Lung (tissue), 12 donors: ENCODE results near the gene ABCG4. TPM values are rescaled to one million over a fixed set of nuclear protein-coding genes. Genes with fewer than 3 reads are reported as not detected.
"Not testable (repeated sequence)": the region's sequence is repeated elsewhere in the genome, so short reads cannot be mapped to it uniquely, and the experiment has no call there.

Experiments used
- ATAC-seq: fragments of 200-7000 bp; cut with Tn5 transposase; one replicate; pipeline ENCODE4 v1.9.1; 2020; ENCODE audit warnings: moderate number of reproducible peaks; ENCODE audit not compliant: insufficient read depth, low FRiP score
- DNase-seq, 3 donors: peaks; one replicate each; pipeline ENCODE4 v3.0.0-alpha.2; 2013 to 2017
- H3K27ac ChIP-seq, 2 donors: one replicate each; pipeline ENCODE4 v1.5.1; 2013; ENCODE audit warnings: mild to moderate bottlenecking in 2 of 2, moderate library complexity in 2 of 2, control low read depth in 1 of 2, inconsistent platforms in 1 of 2, low read depth in 1 of 2, low read length in 1 of 2
- H3K27me3 ChIP-seq, 3 donors: one replicate each; pipeline ENCODE4 v1.5.1; 2013; ENCODE audit warnings: low read length in 2 of 3; ENCODE audit not compliant: control insufficient read depth in 3 of 3, insufficient read depth in 3 of 3
- H3K36me3 ChIP-seq, 4 donors: one replicate each; pipeline ENCODE4 v1.5.1; 2013; ENCODE audit warnings: low read length in 4 of 4, mild to moderate bottlenecking in 1 of 4, moderate library complexity in 1 of 4; ENCODE audit not compliant: control insufficient read depth in 4 of 4, insufficient read depth in 4 of 4
- H3K4me1 ChIP-seq, 5 donors: one replicate each; pipeline ENCODE4 v1.5.1; 2013; ENCODE audit warnings: low read length in 5 of 5, mild to moderate bottlenecking in 2 of 5, moderate library complexity in 1 of 5; ENCODE audit not compliant: control insufficient read depth in 5 of 5, insufficient read depth in 5 of 5
- H3K4me3 ChIP-seq: one replicate; pipeline ENCODE4 v1.5.1; 2013; ENCODE audit warnings: mild to moderate bottlenecking, control low read depth, moderate library complexity
- H3K9ac ChIP-seq, 2 donors: one replicate each; pipeline ENCODE4 v1.5.1; 2013; ENCODE audit warnings: low read length in 2 of 2, control low read depth in 1 of 2; ENCODE audit not compliant: insufficient read depth in 1 of 2
- H3K9me3 ChIP-seq, 4 donors: one replicate each; pipeline ENCODE4 v1.5.1; 2013; ENCODE audit warnings: low read length in 3 of 4, mild to moderate bottlenecking in 1 of 4, moderate library complexity in 1 of 4; ENCODE audit not compliant: control insufficient read depth in 4 of 4, insufficient read depth in 3 of 4
- WGBS, 2 donors: extraction: QIAGEN DNeasy Blood & Tissue Kit; methylation state at CpG; one replicate each; pipeline ENCODE4 v1.1.7; 2013; 5-methylcytosine and 5-hydroxymethylcytosine counted together
- polyA plus RNA-seq, 2 donors: library from polyadenylated mRNA; stranded (reverse); fragments of 200-250 nt; gene quantifications; one replicate each; pipeline ENCODE4 v1.2.1, GENCODE V29; 2013
- total RNA-seq, 2 donors: library from RNA; depleted of rRNA in 1 of 2; stranded (reverse); fragments of >200 nt in 1 of 2; gene quantifications; one replicate each; pipeline ENCODE4 v1.2.1, GENCODE V29; 2014 to 2021
- TF ChIP-seq, protein P1 (sequence below): IDR thresholded peaks from 2 replicates; pipeline ENCODE4 v1.5.1; 2012; ENCODE audit warnings: mild to moderate bottlenecking; ENCODE audit errors: control extremely low read depth, extremely low read depth
- donor health status: control.
- donor health status: control.
- donor health status: Bipolar disorder and iron deficiency.
- donor health status: healthy.
- donor health status: DM: yes; HTN: yes; CAD: no.

ABCG4 gene
- total and polyA plus RNA-seq, 4 donors: 0.03 to 0.28 (median 0.10) TPM; not detected in 1

DNA sequence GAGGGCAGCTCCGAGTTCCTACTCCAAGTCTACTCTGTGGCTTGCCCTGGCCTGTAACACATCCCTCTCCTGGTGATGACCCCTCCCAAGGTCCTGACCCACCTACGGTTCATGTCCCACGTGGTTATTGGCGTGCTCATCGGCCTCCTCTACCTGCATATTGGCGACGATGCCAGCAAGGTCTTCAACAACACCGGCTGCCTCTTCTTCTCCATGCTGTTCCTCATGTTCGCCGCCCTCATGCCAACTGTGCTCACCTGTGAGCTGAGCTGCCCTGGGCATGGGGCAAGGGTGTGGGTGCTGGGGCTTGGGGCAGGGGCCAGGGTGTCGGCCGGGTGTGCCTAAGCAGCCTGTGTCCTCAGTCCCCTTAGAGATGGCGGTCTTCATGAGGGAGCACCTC, 9.6 kb downstream of the ABCG4 start:
- WGBS, 2 donors: 93 to 94% methylated on average over 13 of the region's 13 CpGs
- no peak for DNase-seq
- TF ChIP-seq, protein P1, sequence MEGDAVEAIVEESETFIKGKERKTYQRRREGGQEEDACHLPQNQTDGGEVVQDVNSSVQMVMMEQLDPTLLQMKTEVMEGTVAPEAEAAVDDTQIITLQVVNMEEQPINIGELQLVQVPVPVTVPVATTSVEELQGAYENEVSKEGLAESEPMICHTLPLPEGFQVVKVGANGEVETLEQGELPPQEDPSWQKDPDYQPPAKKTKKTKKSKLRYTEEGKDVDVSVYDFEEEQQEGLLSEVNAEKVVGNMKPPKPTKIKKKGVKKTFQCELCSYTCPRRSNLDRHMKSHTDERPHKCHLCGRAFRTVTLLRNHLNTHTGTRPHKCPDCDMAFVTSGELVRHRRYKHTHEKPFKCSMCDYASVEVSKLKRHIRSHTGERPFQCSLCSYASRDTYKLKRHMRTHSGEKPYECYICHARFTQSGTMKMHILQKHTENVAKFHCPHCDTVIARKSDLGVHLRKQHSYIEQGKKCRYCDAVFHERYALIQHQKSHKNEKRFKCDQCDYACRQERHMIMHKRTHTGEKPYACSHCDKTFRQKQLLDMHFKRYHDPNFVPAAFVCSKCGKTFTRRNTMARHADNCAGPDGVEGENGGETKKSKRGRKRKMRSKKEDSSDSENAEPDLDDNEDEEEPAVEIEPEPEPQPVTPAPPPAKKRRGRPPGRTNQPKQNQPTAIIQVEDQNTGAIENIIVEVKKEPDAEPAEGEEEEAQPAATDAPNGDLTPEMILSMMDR: no peak
- no peak for ATAC-seq
- H3K27me3 ChIP-seq: no peaks in the 10 kb centered on the region
- no peaks in the 10 kb centered on the region for H3K9me3 ChIP-seq
- no peak overlapping the region for H3K9ac ChIP-seq
- H3K4me3 ChIP-seq: no peak overlapping the region
- no peaks in the 10 kb centered on the region for H3K36me3 ChIP-seq
- no peaks in the 10 kb centered on the region for H3K4me1 ChIP-seq
- H3K27ac ChIP-seq: no peak overlapping the region

DNA sequence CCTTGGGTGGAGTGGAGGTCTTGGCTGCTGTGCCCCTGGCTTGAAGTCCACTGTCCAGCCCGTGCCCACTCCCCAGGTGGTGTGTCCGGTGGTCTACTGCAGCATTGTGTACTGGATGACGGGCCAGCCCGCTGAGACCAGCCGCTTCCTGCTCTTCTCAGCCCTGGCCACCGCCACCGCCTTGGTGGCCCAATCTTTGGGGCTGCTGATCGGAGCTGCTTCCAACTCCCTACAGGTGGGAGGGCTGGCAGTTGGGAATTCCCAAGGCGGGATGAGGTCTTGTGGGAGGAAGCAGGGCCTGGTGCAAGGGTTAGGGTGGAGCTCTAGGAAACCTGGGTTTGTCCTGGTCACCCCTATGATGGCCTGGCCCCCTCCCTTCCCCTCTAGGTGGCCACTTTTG, 11.3 kb downstream of the ABCG4 start:
- no peaks in the 10 kb centered on the region for H3K9me3 ChIP-seq
- no peaks in the 10 kb centered on the region for H3K4me1 ChIP-seq
- H3K4me3 ChIP-seq: no peak overlapping the region
- ATAC-seq (no peak), DNase-seq (no peak)
- H3K36me3 ChIP-seq: no peaks in the 10 kb centered on the region
- TF ChIP-seq, protein P1: no peak
- no peak overlapping the region for H3K9ac ChIP-seq
- H3K27ac ChIP-seq: no peak overlapping the region
- 93 to 95% methylated on average over 9 of the region's 9 CpGs for WGBS, 2 donors
- no peaks in the 10 kb centered on the region for H3K27me3 ChIP-seq

DNA sequence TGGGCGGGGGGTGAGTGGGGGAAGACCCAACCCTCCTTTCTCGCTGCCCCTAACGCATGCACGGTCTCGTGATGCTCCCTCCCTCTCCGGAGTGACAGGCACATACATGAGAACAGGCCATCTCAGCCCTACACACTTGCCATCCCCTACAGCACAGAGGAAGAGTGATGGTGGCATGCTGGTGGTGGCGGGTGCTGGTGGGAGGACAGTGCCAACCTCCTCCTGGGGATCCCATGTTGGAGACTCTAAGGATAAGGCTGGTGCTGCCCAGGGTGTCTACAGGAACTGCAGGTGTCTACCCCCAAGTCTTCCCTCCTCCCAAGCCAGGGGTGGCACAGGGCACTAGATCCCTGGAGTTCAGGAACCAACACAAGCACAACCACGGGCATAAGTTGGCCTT, 13.0 kb downstream of the ABCG4 start:
- WGBS, 2 donors: 84 to 89% methylated on average over 8 of the region's 8 CpGs
- no peak overlapping the region for H3K27ac ChIP-seq
- H3K36me3 ChIP-seq: no peaks in the 10 kb centered on the region
- H3K9me3 ChIP-seq: no peaks in the 10 kb centered on the region
- no peaks in the 10 kb centered on the region for H3K27me3 ChIP-seq
- TF ChIP-seq, protein P1: no peak
- no peak for ATAC-seq
- no peak for DNase-seq
- no peak overlapping the region for H3K4me3 ChIP-seq
- no peaks in the 10 kb centered on the region for H3K4me1 ChIP-seq
- no peak overlapping the region for H3K9ac ChIP-seq

GRCh38 chr11:119166368-119167076, 17.7 kb downstream of the ABCG4 start:
- 82 to 84% methylated on average over 8 of the region's 8 CpGs for WGBS, 2 donors

DNA sequence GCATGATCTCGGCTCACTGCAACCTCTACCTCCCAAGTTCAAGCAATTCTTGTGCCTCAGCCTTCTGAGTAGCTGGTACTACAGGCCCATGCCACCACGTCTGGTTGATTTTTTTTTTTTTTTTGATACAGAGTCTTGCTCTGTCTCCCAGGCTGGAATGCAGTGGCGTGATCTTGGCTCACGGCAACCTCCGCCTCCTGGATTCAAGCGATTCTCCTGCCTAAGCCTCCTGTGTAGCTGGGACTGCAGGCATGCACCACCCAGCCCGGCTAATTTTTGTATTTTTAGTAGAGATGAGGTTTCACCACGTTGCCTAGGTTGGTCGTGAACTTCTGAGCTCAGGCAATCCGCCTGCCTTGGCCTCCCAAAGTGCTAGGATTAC, 18.2 kb downstream of the ABCG4 start:
- H3K4me3 ChIP-seq, H3K9me3 ChIP-seq, H3K27me3 ChIP-seq, H3K9ac ChIP-seq, H3K27ac ChIP-seq, DNase-seq, ATAC-seq, H3K36me3 ChIP-seq, H3K4me1 ChIP-seq: not testable (repeated sequence)
- WGBS, 2 donors: 87 to 93% methylated on average over 10 of the region's 10 CpGs

More at GRCh38 chr11:119166368-119167076, 17.7 kb downstream of the ABCG4 start:
- DNase-seq: no peak
- H3K9ac ChIP-seq: no peak overlapping the region
- peaks cover 0 to 8% (median 0%) of the 10 kb centered on the region in 5 donors for H3K4me1 ChIP-seq
- TF ChIP-seq, protein P1: no peak
- H3K27ac ChIP-seq: no peak overlapping the region
- no peaks in the 10 kb centered on the region for H3K9me3 ChIP-seq
- no peaks in the 10 kb centered on the region for H3K36me3 ChIP-seq
- no peak overlapping the region for H3K4me3 ChIP-seq
- no peaks in the 10 kb centered on the region for H3K27me3 ChIP-seq
- no peak for ATAC-seq
